Keratinocyte (primary cell): ENCODE data around the gene DIABLO. TPM values are rescaled to one million over a fixed set of nuclear protein-coding genes. Genes with fewer than 3 reads are reported as not detected.

ENCODE experiments used
- DNase-seq: peaks from one replicate; pipeline ENCODE4 v3.0.0-alpha.2; 2011; ENCODE audit warnings: low read depth, missing footprints, low spot score
- FAIRE-seq: peaks from 2 replicates; lab custom pipeline; 2011; peaks lifted over from hg19 to GRCh38; lab: Jason Lieb, UNC
- H2AFZ ChIP-seq: 2 replicates; pipeline ENCODE4 v1.6.0; 2012; ENCODE audit warnings: low read length, control low read depth, inconsistent platforms; ENCODE audit not compliant: control insufficient read depth
- H3K27ac ChIP-seq: 2 replicates; pipeline ENCODE4 v1.5.1; 2011; ENCODE audit warnings: low read length; ENCODE audit not compliant: control insufficient read depth, insufficient read depth
- H3K27me3 ChIP-seq: 3 replicates; pipeline ENCODE4 v1.6.0; 2011; ENCODE audit warnings: low read length; ENCODE audit not compliant: control insufficient read depth, insufficient read depth; ENCODE audit errors: extremely low read depth
- H3K36me3 ChIP-seq, 2 experiments: 2 replicates in 1 of 2; 3 replicates in 1 of 2; pipeline ENCODE4 v1.5.1; 2011; ENCODE audit warnings: low read length in 2 of 2, mild to moderate bottlenecking in 1 of 2; ENCODE audit not compliant: control insufficient read depth in 2 of 2, insufficient read depth in 2 of 2; ENCODE audit errors: extremely low read depth in 1 of 2
- H3K4me1 ChIP-seq: 3 replicates; pipeline ENCODE4 v1.5.1; 2011; ENCODE audit warnings: low read length; ENCODE audit not compliant: control insufficient read depth, insufficient read depth; ENCODE audit errors: extremely low read depth
- H3K4me2 ChIP-seq: 3 replicates; pipeline ENCODE4 v1.6.0; 2011; ENCODE audit warnings: low read depth, low read length; ENCODE audit not compliant: control insufficient read depth, insufficient read depth; ENCODE audit errors: extremely low read depth
- H3K4me3 ChIP-seq, 3 experiments: fragments of 200-600 bp in 1 of 3; sonication (generic) in 1 of 3; 2 replicates in 2 of 3; 3 replicates in 1 of 3; pipeline ENCODE4 v1.5.1; 2011 to 2016; ENCODE audit warnings: low read length in 3 of 3, mild to moderate bottlenecking in 3 of 3, control low read depth in 2 of 3, inconsistent platforms in 1 of 3, low read depth in 1 of 3, mixed read lengths in 1 of 3, mixed run types in 1 of 3, moderate library complexity in 1 of 3; ENCODE audit not compliant: control insufficient read depth in 2 of 3, insufficient read depth in 2 of 3; ENCODE audit errors: extremely low read depth in 1 of 3
- H3K79me2 ChIP-seq: 2 replicates; pipeline ENCODE4 v1.6.0; 2012; ENCODE audit warnings: low read length; ENCODE audit not compliant: control insufficient read depth, insufficient read depth
- H3K9ac ChIP-seq: 3 replicates; pipeline ENCODE4 v1.6.0; 2011; ENCODE audit warnings: low read length; ENCODE audit not compliant: control insufficient read depth, insufficient read depth; ENCODE audit errors: extremely low read depth
- H3K9me1 ChIP-seq: 3 replicates; pipeline ENCODE4 v1.6.0; 2011; ENCODE audit warnings: low read length; ENCODE audit not compliant: control insufficient read depth, insufficient read depth; ENCODE audit errors: extremely low read depth
- H3K9me3 ChIP-seq: 2 replicates; pipeline ENCODE4 v1.5.1; 2012; ENCODE audit warnings: low read depth, low read length; ENCODE audit not compliant: control insufficient read depth
- H4K20me1 ChIP-seq: 3 replicates; pipeline ENCODE4 v1.6.0; 2011; ENCODE audit warnings: low read length; ENCODE audit not compliant: control insufficient read depth, insufficient read depth; ENCODE audit errors: extremely low read depth
- CTCF ChIP-seq, 3 experiments: IDR thresholded peaks in 1 of 3; conservative IDR thresholded peaks in 1 of 3; optimal IDR thresholded peaks in 1 of 3; 2 replicates in 2 of 3; 3 replicates in 1 of 3; pipeline versions ENCODE3 to v1.5.1; 2011; ENCODE audit warnings: low read length in 3 of 3, mild to moderate bottlenecking in 3 of 3, moderate library complexity in 2 of 3, control low read depth in 1 of 3, inconsistent platforms in 1 of 3; ENCODE audit not compliant: insufficient read depth in 2 of 3; ENCODE audit errors: extremely low read depth in 1 of 3
- EZH2 ChIP-seq: IDR thresholded peaks from one replicate; pipeline ENCODE4 v1.6.1; 2012; ENCODE audit warnings: inconsistent platforms, mild to moderate bottlenecking, low read length, moderate library complexity
- dilution Hi-C: fragments of 300-500 bp; cut with MboI; formaldehyde crosslinking; loops from one replicate; pipeline ENCODE4 v1.7.0; 2020; ENCODE audit warnings: low sequenced_read_pairs; ENCODE audit not compliant: extremely low pct_ligation_motif_present
- polyA plus RNA-seq, 5 experiments: library from polyadenylated mRNA; depleted of rRNA in 3 of 5; stranded (reverse) in 3 of 5; stranded (forward) in 1 of 5; unstranded in 1 of 5; fragments of >200 nt; gene quantifications; 1 replicate in 1 of 5; 2 replicates in 3 of 5; 3 replicates in 1 of 5; pipeline versions ENCODE4 v1.2.1 to v1.2.3, GENCODE V29; 2011 to 2012; ENCODE audit warnings: missing spikeins in 2 of 5, low read depth in 1 of 5, low replicate concordance in 1 of 5
- small RNA-seq, 3 experiments: library from RNA; depleted of rRNA; stranded (forward); fragments of <200 nt; gene quantifications; one replicate each; pipeline ENCODE3, GENCODE V24; 2012; ENCODE audit warnings: low read depth in 3 of 3, low replicate concordance in 1 of 3; ENCODE audit not compliant: insufficient read length in 3 of 3

DIABLO gene
- polyA plus RNA-seq, 1 donor (not counting 4 experiments of a cell fraction or from before 2014, with no cell fraction given) = 41.6 TPM

GRCh38 chr12:122158700-122159285, 67.1 kb downstream of the DIABLO start:
- no peak for FAIRE-seq
- dilution Hi-C loops = no loop called here
- no peak overlapping the region for H3K4me2 ChIP-seq
- no peak overlapping the region for H3K9ac ChIP-seq
- H3K9me3 ChIP-seq = no peaks in the 10 kb centered on the region
- no peak overlapping the region for H3K27ac ChIP-seq
- no peak for DNase-seq
- no peaks in the 10 kb centered on the region for H3K9me1 ChIP-seq
- H3K4me1 ChIP-seq = peaks cover 2% of the 10 kb centered on the region
- no peaks in the 10 kb centered on the region for H3K36me3 ChIP-seq
- H4K20me1 ChIP-seq = no peaks in the 10 kb centered on the region
- H3K27me3 ChIP-seq = no peaks in the 10 kb centered on the region
- no peaks in the 10 kb centered on the region for H3K79me2 ChIP-seq
- no peak for TF ChIP-seq EZH2
- TF ChIP-seq CTCF (optimal IDR thresholded peaks at IDR 0.05 in 1 of 3, IDR thresholded peaks at IDR 0.05 in 1 of 3, conservative IDR thresholded peaks at IDR 0.05 in 1 of 3; ENCODE audit: extremely low read depth in 1 of 3, insufficient read depth in 2 of 3, low read length in 3 of 3) = no peak
- no peak overlapping the region for H2AFZ ChIP-seq
- H3K4me3 ChIP-seq = no peak overlapping the region

Small RNA genes within 50 kb of the gene (small RNA-seq; reads per million reads assigned to genes)
- gene DIABLO = 0 to 0.33 (median 0) reads per million in 3 experiments

Other genes with a start within 250 kb of the DIABLO start
- gene BCL7A, start 204.2 kb downstream of the DIABLO start, polyA plus RNA-seq = 9.6 to 17.2 TPM (median 12.8 TPM) in 3 replicates
- 4.7 to 17.8 TPM (median 5.5 TPM) in 3 replicates for gene MLXIP, start 147.3 kb downstream of the DIABLO start, polyA plus RNA-seq
- gene IL31, start 51.8 kb downstream of the DIABLO start, polyA plus RNA-seq = not detected in 3 replicates
- 0.33 to 0.60 TPM (median 0.45 TPM) in 3 replicates for gene LRRC43, start 42.9 kb downstream of the DIABLO start, polyA plus RNA-seq
- 1.7 to 3.8 TPM (median 2.3 TPM) in 3 replicates for gene B3GNT4, start 22.3 kb downstream of the DIABLO start, polyA plus RNA-seq
- gene VPS33A, start 40.4 kb upstream of the DIABLO start, polyA plus RNA-seq = 14.2 to 17.5 TPM (median 16.5 TPM) in 3 replicates
- 54.0 to 94.1 TPM (median 54.3 TPM) in 3 replicates for gene CLIP1, start 196.6 kb upstream of the DIABLO start, polyA plus RNA-seq